H9 (cell line): ENCODE data around the gene IL10RA. TPM values are rescaled to one million over a fixed set of nuclear protein-coding genes. Genes with fewer than 3 reads are reported as not detected.

Experiments used
- DNase-seq: peaks from one replicate; pipeline ENCODE4 v3.0.0-alpha.2; 2017
- H2AFZ ChIP-seq: one replicate; pipeline ENCODE4 v1.6.1; 2013; ENCODE audit warnings: mild to moderate bottlenecking, low read length, control low read depth, moderate library complexity
- H2AK5ac ChIP-seq: 2 replicates; pipeline ENCODE4 v1.6.1; 2013; ENCODE audit warnings: low read length, control low read depth, mixed read lengths; ENCODE audit not compliant: insufficient read length
- H2BK120ac ChIP-seq: one replicate; pipeline ENCODE4 v1.6.1; 2013; ENCODE audit warnings: low read depth, mild to moderate bottlenecking, low read length, control low read depth, inconsistent platforms; ENCODE audit not compliant: poor library complexity, severe bottlenecking
- H2BK12ac ChIP-seq: 2 replicates; pipeline ENCODE4 v1.6.1; 2013; ENCODE audit warnings: low read length, control low read depth, mixed read lengths, low read depth; ENCODE audit not compliant: insufficient read length
- H2BK15ac ChIP-seq: 2 replicates; pipeline ENCODE4 v1.6.1; 2013; ENCODE audit warnings: low read depth, low read length, control low read depth
- H2BK20ac ChIP-seq: one replicate; pipeline ENCODE4 v1.6.1; 2013; ENCODE audit warnings: low read depth, mild to moderate bottlenecking, low read length, control low read depth, inconsistent platforms; ENCODE audit not compliant: poor library complexity, severe bottlenecking
- H2BK5ac ChIP-seq: 2 replicates; pipeline ENCODE4 v1.6.1; 2013; ENCODE audit warnings: low read length, control low read depth, mixed read lengths; ENCODE audit not compliant: insufficient read length
- H3K14ac ChIP-seq: 2 replicates; pipeline ENCODE4 v1.6.1; 2013; ENCODE audit warnings: low read length, control low read depth; ENCODE audit not compliant: insufficient read depth
- H3K18ac ChIP-seq: 2 replicates; pipeline ENCODE4 v1.6.1; 2013; ENCODE audit warnings: low read depth, mild to moderate bottlenecking, mixed read lengths, low read length, control low read depth; ENCODE audit not compliant: insufficient read length
- H3K23ac ChIP-seq: 2 replicates; pipeline ENCODE4 v1.6.1; 2013; ENCODE audit warnings: low read length, control low read depth, mixed read lengths, low read depth; ENCODE audit not compliant: insufficient read length
- H3K23me2 ChIP-seq: 2 replicates; pipeline ENCODE4 v1.6.1; 2013; ENCODE audit warnings: low read depth, mild to moderate bottlenecking, mixed read lengths, low read length, control low read depth; ENCODE audit not compliant: insufficient read length, poor library complexity, severe bottlenecking
- H3K27ac ChIP-seq: 2 replicates; pipeline ENCODE4 v1.5.1; 2013; ENCODE audit warnings: low read length, control low read depth, mixed read lengths, low read depth; ENCODE audit not compliant: insufficient read length
- H3K27me3 ChIP-seq: 2 replicates; pipeline ENCODE4 v1.6.1; 2013; ENCODE audit warnings: low read length, control low read depth, inconsistent platforms; ENCODE audit not compliant: insufficient read depth
- H3K4ac ChIP-seq: 2 replicates; pipeline ENCODE4 v1.6.1; 2013; ENCODE audit warnings: low read depth, mild to moderate bottlenecking, control low read depth, inconsistent platforms, low read length, moderate library complexity
- H3K4me1 ChIP-seq: 2 replicates; pipeline ENCODE4 v1.6.1; 2013; ENCODE audit warnings: low read length, control low read depth, inconsistent platforms; ENCODE audit not compliant: insufficient read depth
- H3K4me2 ChIP-seq: 2 replicates; pipeline ENCODE4 v1.6.1; 2013; ENCODE audit warnings: low read length, control low read depth, mixed read lengths; ENCODE audit not compliant: insufficient read length, insufficient read depth
- H3K56ac ChIP-seq: 2 replicates; pipeline ENCODE4 v1.6.1; 2013; ENCODE audit warnings: low read depth, mild to moderate bottlenecking, mixed read lengths, low read length, control low read depth; ENCODE audit not compliant: insufficient read length
- H3K79me1 ChIP-seq: 2 replicates; pipeline ENCODE4 v1.6.1; 2013; ENCODE audit warnings: low read depth, mild to moderate bottlenecking, moderate library complexity, low read length, control low read depth, inconsistent platforms; ENCODE audit not compliant: insufficient read depth, poor library complexity, severe bottlenecking
- H3K79me2 ChIP-seq: 2 replicates; pipeline ENCODE4 v1.6.1; 2013; ENCODE audit warnings: low read length, control low read depth, inconsistent platforms; ENCODE audit not compliant: insufficient read depth
- H3K9ac ChIP-seq: 2 replicates; pipeline ENCODE4 v1.6.1; 2013; ENCODE audit warnings: low read length, control low read depth, mixed read lengths; ENCODE audit not compliant: insufficient read length; ENCODE audit errors: extremely low read depth
- H3K9me3 ChIP-seq: one replicate; pipeline ENCODE4 v1.6.1; 2013; ENCODE audit warnings: low read depth, low read length, inconsistent platforms; ENCODE audit not compliant: control insufficient read depth
- H3T11ph ChIP-seq: one replicate; pipeline ENCODE4 v1.6.1; 2013; ENCODE audit warnings: mild to moderate bottlenecking, low read length, control low read depth, inconsistent platforms
- H4K20me1 ChIP-seq: one replicate; pipeline ENCODE4 v1.6.1; 2013; ENCODE audit not compliant: control insufficient read depth, insufficient read length, insufficient read depth
- H4K5ac ChIP-seq: 2 replicates; pipeline ENCODE4 v1.6.1; 2013; ENCODE audit warnings: low read depth, mild to moderate bottlenecking, mixed read lengths, low read length, control low read depth; ENCODE audit not compliant: insufficient read length
- H4K8ac ChIP-seq: replicated peaks from 2 replicates; pipeline ENCODE4 v1.6.1; 2013; ENCODE audit warnings: low read length, control low read depth, mixed read lengths, low read depth; ENCODE audit not compliant: insufficient read length
- H4K91ac ChIP-seq: 2 replicates; pipeline ENCODE4 v1.6.1; 2013; ENCODE audit warnings: low read depth, mild to moderate bottlenecking, moderate library complexity, mixed read lengths, low read length, control low read depth; ENCODE audit not compliant: insufficient read length
- H3K27ac Mint-ChIP-seq, 3 experiments: 2 replicates in 2 of 3; 3 replicates in 1 of 3; pipeline ENCODE4 v1.8.0; 2020 to 2021; ENCODE audit warnings: mixed read lengths in 3 of 3, mild to moderate bottlenecking in 1 of 3, moderate library complexity in 1 of 3
- H3K27me3 Mint-ChIP-seq: 2 replicates; pipeline ENCODE4 v1.8.0; 2021; ENCODE audit warnings: low read depth, mild to moderate bottlenecking, moderate library complexity, mixed read lengths
- H3K36me3 Mint-ChIP-seq, 3 experiments: 2 replicates in 2 of 3; 3 replicates in 1 of 3; pipeline ENCODE4 v1.8.0; 2020 to 2021; ENCODE audit warnings: low read depth in 3 of 3, mixed read lengths in 3 of 3; ENCODE audit not compliant: insufficient read depth in 1 of 3
- H3K4me1 Mint-ChIP-seq, 2 experiments: 2 replicates each; pipeline ENCODE4 v1.8.0; 2020; ENCODE audit warnings: mixed read lengths in 2 of 2
- H3K4me3 Mint-ChIP-seq, 2 experiments: 2 replicates in 1 of 2; 3 replicates in 1 of 2; pipeline ENCODE4 v1.8.0; 2020 to 2021; ENCODE audit warnings: mild to moderate bottlenecking in 2 of 2, mixed read lengths in 2 of 2, moderate library complexity in 1 of 2
- H3K9me3 Mint-ChIP-seq, 2 experiments: 2 replicates in 1 of 2; 3 replicates in 1 of 2; pipeline ENCODE4 v1.8.0; 2020; ENCODE audit warnings: mild to moderate bottlenecking in 2 of 2, mixed read lengths in 2 of 2, moderate library complexity in 1 of 2
- CTCF ChIP-seq: fragments of 200-600 bp; sonication (generic); conservative IDR thresholded peaks from 3 replicates; pipeline ENCODE4 v1.8.0; 2021; ENCODE audit warnings: antibody characterized with exemption, mild to moderate bottlenecking
- WGBS: extraction: QIAGEN DNeasy Blood & Tissue Kit; methylation state at CpG from one replicate; pipeline ENCODE4 v1.1.7; 2013; ENCODE audit warnings: missing lambda C conversion rate, low lambda C conversion rate, mixed read lengths; ENCODE audit not compliant: insufficient read length; ENCODE audit errors: extremely low coverage; 5-methylcytosine and 5-hydroxymethylcytosine counted together
- total RNA-seq: library from RNA; stranded (reverse); gene quantifications from 2 replicates; pipeline ENCODE4 v1.2.1, GENCODE V29; 2021

IL10RA gene
- total RNA-seq, 1 experiment from 2014 or later, result not detected

GRCh38 chr11:118014022-118014421 is 27.8 kb downstream of the IL10RA start:
- Mint-ChIP-seq H3K4me1 (no peaks in the 10 kb centered on the region), H3K27me3 (peaks cover 27% of the 10 kb centered on the region), H3K36me3 (no peaks in the 10 kb centered on the region), H3K9me3 (peaks cover 3 to 10% of the 10 kb centered on the region in 2 experiments; a peak in 2 of 5 replicates), H3K4me3 (no peak overlapping the region), H3K27ac (no peak overlapping the region)
- H3K79me1 ChIP-seq, result no peaks in the 10 kb centered on the region
- no peak overlapping the region for H2BK12ac ChIP-seq
- H2BK5ac ChIP-seq, result no peak overlapping the region
- DNase-seq, result no peak
- no peak overlapping the region for H3K4ac ChIP-seq
- no peak overlapping the region for H2BK20ac ChIP-seq
- WGBS, result no CpG with 5 or more reads among the region's 3 CpGs
- no peaks in the 10 kb centered on the region for H4K20me1 ChIP-seq
- H2BK15ac ChIP-seq, result no peak overlapping the region
- H3K18ac ChIP-seq, result no peak overlapping the region
- no peaks in the 10 kb centered on the region for H3K27me3 ChIP-seq
- H3K56ac ChIP-seq, result no peak overlapping the region
- H3K9me3 ChIP-seq, result no peaks in the 10 kb centered on the region
- no peak overlapping the region for H2AFZ ChIP-seq
- no peak overlapping the region for H3K23ac ChIP-seq
- no peak overlapping the region for H4K91ac ChIP-seq
- no peak overlapping the region for H3K27ac ChIP-seq
- H2BK120ac ChIP-seq, result no peak overlapping the region
- H3K4me1 ChIP-seq, result no peaks in the 10 kb centered on the region
- no peak overlapping the region for H3K9ac ChIP-seq
- no peak overlapping the region for H3K14ac ChIP-seq
- H3K79me2 ChIP-seq, result no peaks in the 10 kb centered on the region
- no peak overlapping the region for H3K4me2 ChIP-seq
- H3T11ph ChIP-seq, result no peak overlapping the region
- H4K8ac ChIP-seq, result no peak overlapping the region
- TF ChIP-seq CTCF, result no peak
- H2AK5ac ChIP-seq, result no peak overlapping the region
- H3K23me2 ChIP-seq, result no peaks in the 10 kb centered on the region
- H4K5ac ChIP-seq, result no peak overlapping the region
